HepG2 (cell line): ENCODE results near the gene SLC38A3. TPM values are rescaled to one million over a fixed set of nuclear protein-coding genes. Genes with fewer than 3 reads are reported as not detected.

ENCODE experiments used
- AGO1 ChIP-seq: fragments of 200-400 bp; formaldehyde crosslinking; IDR thresholded peaks from 2 replicates; pipeline ENCODE4 v1.6.1; 2017; ENCODE audit warnings: mild to moderate bottlenecking, low read depth, low read length, moderate library complexity; ENCODE audit not compliant: poor library complexity, severe bottlenecking
- HOXA9 ChIP-seq: sonication (generic); formaldehyde crosslinking; IDR thresholded peaks from 2 replicates; pipeline ENCODE4 v1.8.1; 2022; ENCODE audit warnings: missing genetic modification reagents, mild to moderate bottlenecking, moderate library complexity, borderline replicate concordance
- LRRFIP1 ChIP-seq: sonication (generic); formaldehyde crosslinking; conservative IDR thresholded peaks from 2 replicates; pipeline ENCODE4 v1.4.0; 2020; ENCODE audit warnings: missing genetic modification reagents
- RFX1 ChIP-seq: fragments of 450-650 bp; IDR thresholded peaks from 2 replicates; pipeline ENCODE4 v1.6.1; 2017
- RFXANK ChIP-seq: IDR thresholded peaks from 2 replicates; pipeline ENCODE4 v1.6.1; 2016
- TBL1XR1 ChIP-seq: fragments of 150-350 bp; IDR thresholded peaks from 2 replicates; pipeline ENCODE4 v1.6.1; 2014; ENCODE audit warnings: borderline replicate concordance, low read length; ENCODE audit not compliant: partially characterized antibody
- ZFP82 ChIP-seq: sonication (generic); formaldehyde crosslinking; IDR thresholded peaks from 2 replicates; pipeline ENCODE4 v1.5.1; 2020; ENCODE audit warnings: mild to moderate bottlenecking, missing genetic modification reagents, borderline replicate concordance
- ZHX2 ChIP-seq, 2 experiments: sonication (generic) in 1 of 2; formaldehyde crosslinking in 1 of 2; IDR thresholded peaks; 2 replicates each; pipeline versions ENCODE4 v1.6.1 to v1.9.0; 2014 to 2022; ENCODE audit warnings: antibody characterized with exemption in 1 of 2, borderline replicate concordance in 1 of 2, inconsistent platforms in 1 of 2, low read depth in 1 of 2, missing genetic modification reagents in 1 of 2
- ZMYM2 ChIP-seq: sonication (generic); formaldehyde crosslinking; IDR thresholded peaks from 2 replicates; pipeline ENCODE4 v1.8.0; 2022; ENCODE audit warnings: mild to moderate bottlenecking, missing genetic modification reagents
- ZNF335 ChIP-seq: sonication (generic); formaldehyde crosslinking; IDR thresholded peaks from 2 replicates; pipeline ENCODE4 v1.4.0; 2020; ENCODE audit warnings: missing genetic modification reagents
- ZNF546 ChIP-seq: sonication (generic); formaldehyde crosslinking; conservative IDR thresholded peaks from 2 replicates; pipeline ENCODE4 v1.8.1; 2023; ENCODE audit warnings: mild to moderate bottlenecking, missing genetic modification reagents
- polyA plus RNA-seq, 8 experiments: library from polyadenylated mRNA; depleted of rRNA in 3 of 8; stranded (reverse) in 7 of 8; unstranded in 1 of 8; fragments of >200 nt; fragmentation: Illumina TruSeq in 4 of 8; extraction: Trizol in 4 of 8; gene quantifications; 2 replicates each; pipeline versions ENCODE4 v1.2.1 to v1.2.3, GENCODE V29; 2011 to 2016; ENCODE audit warnings: low read depth in 4 of 8, missing spikeins in 1 of 8, mixed read lengths in 1 of 8; ENCODE audit not compliant: insufficient read depth in 1 of 8
- total RNA-seq, 5 experiments: library from RNA; depleted of rRNA; stranded (reverse); fragments of >200 nt; fragmentation: Illumina TruSeq; extraction: Trizol; gene quantifications; 2 replicates each; pipeline ENCODE4 v1.2.3, GENCODE V29; 2016; ENCODE audit warnings: low read depth in 1 of 5
- TF ChIP-seq, protein P1 (sequence below): sonication (generic); formaldehyde crosslinking; IDR thresholded peaks from 2 replicates; pipeline ENCODE4 v1.4.0; 2020; ENCODE audit warnings: mild to moderate bottlenecking, low read depth, missing genetic modification reagents
- TF ChIP-seq, protein P2 (sequence below): sonication (generic); formaldehyde crosslinking; IDR thresholded peaks from 2 replicates; pipeline ENCODE4 v1.4.0; 2020; ENCODE audit warnings: mild to moderate bottlenecking, missing genetic modification reagents
- TF ChIP-seq, protein P3 (sequence below), 2 experiments: fragments of 450-650 bp in 1 of 2; sonication (generic) in 1 of 2; formaldehyde crosslinking; IDR thresholded peaks; 2 replicates each; pipeline versions ENCODE4 v1.5.0 to v1.8.0; 2020 to 2022; ENCODE audit warnings: mild to moderate bottlenecking in 1 of 2, missing genetic modification reagents in 1 of 2

Gene SLC38A3
- total and polyA plus RNA-seq, 2 of the 13 experiments (the other 11 are each of a cell fraction or from before 2014, with no cell fraction given) = 29.8 to 164 TPM

- no peak for TF ChIP-seq AGO1
- no peak for TF ChIP-seq ZMYM2 (CRISPR knock-in tag)
- TF ChIP-seq ZNF546 (CRISPR knock-in tag) = no peak
- no peak; the same call in 1 of the 2 replicates for TF ChIP-seq LRRFIP1 (CRISPR knock-in tag)
- no peak for TF ChIP-seq TBL1XR1
- TF ChIP-seq, protein P1, sequence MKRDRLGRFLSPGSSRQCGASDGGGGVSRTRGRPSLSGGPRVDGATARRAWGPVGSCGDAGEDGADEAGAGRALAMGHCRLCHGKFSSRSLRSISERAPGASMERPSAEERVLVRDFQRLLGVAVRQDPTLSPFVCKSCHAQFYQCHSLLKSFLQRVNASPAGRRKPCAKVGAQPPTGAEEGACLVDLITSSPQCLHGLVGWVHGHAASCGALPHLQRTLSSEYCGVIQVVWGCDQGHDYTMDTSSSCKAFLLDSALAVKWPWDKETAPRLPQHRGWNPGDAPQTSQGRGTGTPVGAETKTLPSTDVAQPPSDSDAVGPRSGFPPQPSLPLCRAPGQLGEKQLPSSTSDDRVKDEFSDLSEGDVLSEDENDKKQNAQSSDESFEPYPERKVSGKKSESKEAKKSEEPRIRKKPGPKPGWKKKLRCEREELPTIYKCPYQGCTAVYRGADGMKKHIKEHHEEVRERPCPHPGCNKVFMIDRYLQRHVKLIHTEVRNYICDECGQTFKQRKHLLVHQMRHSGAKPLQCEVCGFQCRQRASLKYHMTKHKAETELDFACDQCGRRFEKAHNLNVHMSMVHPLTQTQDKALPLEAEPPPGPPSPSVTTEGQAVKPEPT (CRISPR knock-in tag) = no peak
- 0 out of 2 replicates have a peak, but pooled peaks have one; percentile 38 for TF ChIP-seq ZNF335 (CRISPR knock-in tag)
- TF ChIP-seq, protein P2, sequence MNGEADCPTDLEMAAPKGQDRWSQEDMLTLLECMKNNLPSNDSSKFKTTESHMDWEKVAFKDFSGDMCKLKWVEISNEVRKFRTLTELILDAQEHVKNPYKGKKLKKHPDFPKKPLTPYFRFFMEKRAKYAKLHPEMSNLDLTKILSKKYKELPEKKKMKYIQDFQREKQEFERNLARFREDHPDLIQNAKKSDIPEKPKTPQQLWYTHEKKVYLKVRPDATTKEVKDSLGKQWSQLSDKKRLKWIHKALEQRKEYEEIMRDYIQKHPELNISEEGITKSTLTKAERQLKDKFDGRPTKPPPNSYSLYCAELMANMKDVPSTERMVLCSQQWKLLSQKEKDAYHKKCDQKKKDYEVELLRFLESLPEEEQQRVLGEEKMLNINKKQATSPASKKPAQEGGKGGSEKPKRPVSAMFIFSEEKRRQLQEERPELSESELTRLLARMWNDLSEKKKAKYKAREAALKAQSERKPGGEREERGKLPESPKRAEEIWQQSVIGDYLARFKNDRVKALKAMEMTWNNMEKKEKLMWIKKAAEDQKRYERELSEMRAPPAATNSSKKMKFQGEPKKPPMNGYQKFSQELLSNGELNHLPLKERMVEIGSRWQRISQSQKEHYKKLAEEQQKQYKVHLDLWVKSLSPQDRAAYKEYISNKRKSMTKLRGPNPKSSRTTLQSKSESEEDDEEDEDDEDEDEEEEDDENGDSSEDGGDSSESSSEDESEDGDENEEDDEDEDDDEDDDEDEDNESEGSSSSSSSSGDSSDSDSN (CRISPR knock-in tag) = no peak
- no peak; the same call in 1 of the 2 replicates for TF ChIP-seq RFX1
- TF ChIP-seq ZFP82 (CRISPR knock-in tag) = no peak
- TF ChIP-seq, protein P3, sequence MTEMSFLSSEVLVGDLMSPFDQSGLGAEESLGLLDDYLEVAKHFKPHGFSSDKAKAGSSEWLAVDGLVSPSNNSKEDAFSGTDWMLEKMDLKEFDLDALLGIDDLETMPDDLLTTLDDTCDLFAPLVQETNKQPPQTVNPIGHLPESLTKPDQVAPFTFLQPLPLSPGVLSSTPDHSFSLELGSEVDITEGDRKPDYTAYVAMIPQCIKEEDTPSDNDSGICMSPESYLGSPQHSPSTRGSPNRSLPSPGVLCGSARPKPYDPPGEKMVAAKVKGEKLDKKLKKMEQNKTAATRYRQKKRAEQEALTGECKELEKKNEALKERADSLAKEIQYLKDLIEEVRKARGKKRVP (CRISPR knock-in tag; IDR thresholded peaks at IDR 0.05) = no peak
- no peak for TF ChIP-seq HOXA9 (CRISPR knock-in tag)
- no peak for TF ChIP-seq RFXANK (CRISPR knock-in tag)
- no peak for TF ChIP-seq ZHX2 (IDR thresholded peaks at IDR 0.05; ENCODE audit: low read depth)
- no peak for TF ChIP-seq ZHX2 (CRISPR knock-in tag; IDR thresholded peaks at IDR 0.05; ENCODE audit: borderline replicate concordance)
Measured at GRCh38 chr3:50245831-50246516, 40.9 kb downstream of the SLC38A3 start (continued).
